ENCODE results near the gene WHRN.

WHRN gene

GRCh38 chr9:114513055-114513958, 8.0 kb upstream of the WHRN start:
- DNase-seq, result no peak

GRCh38 chr9:114511978-114512874, 7.0 kb upstream of the WHRN start:
- DNase-seq, result no peak

DNA sequence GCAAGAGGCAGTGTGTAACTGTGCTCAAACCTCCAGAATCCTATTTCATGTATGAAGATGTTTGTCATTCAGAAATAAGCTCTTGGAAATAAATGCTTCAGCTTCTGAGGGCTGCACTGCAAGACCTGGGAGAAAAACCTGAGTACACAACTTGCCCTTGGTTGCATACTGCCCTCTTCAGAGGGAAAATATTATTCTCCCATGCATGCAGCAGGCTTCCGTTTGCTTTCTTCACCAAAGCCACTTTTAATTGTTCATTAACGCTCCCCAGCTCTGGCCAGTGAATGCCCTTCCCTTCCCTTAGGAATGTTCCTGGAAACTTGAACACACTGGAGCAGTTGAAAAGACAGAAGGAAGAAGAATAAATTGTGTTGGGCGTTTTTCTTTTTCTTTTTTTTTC, 2.5 kb upstream of the WHRN start:
- peak; percentile 38 for DNase-seq

DNA sequence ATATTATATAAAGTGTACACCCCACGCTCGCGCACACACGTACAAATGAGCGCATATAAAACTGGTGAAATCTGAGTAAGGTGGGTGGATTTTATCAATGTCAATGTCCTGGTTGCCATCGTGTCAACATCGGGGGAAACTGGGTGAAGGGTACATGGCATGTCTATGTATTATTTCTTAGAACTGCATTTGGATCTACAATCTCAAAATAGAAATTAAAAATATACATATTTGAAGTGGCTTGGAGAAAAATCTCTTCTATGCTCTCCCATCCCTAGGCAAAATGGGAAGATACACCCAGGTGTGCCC, 763 bp upstream of the WHRN start:
- DNase-seq, result no peak

- no peak for DNase-seq
These were observed 709 bp downstream of the WHRN start for GRCh38 chr9:114504341-114505186.

GRCh38 chr9:114503522-114504340, 1.5 kb downstream of the WHRN start:
- no peak for DNase-seq

DNA sequence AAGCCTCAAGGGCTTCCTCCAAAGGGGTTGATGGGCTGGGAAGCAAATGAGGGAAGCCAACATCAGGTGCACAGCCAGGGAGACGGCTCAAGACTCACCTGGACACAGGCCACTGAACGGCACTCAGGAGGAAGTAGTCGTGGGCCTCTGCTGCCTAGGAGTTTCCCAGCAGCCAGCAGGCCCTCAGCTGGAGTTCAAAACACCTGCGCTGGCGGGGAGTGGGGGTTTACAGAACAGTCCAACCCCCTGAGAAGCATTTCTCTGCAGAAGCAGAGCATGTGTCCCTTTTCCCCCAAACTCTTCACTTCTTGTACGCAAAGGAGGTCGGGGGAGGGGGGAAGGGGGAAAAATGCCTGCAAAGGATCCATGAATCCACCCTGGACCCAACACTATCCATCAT, 2.3 kb downstream of the WHRN start:
- DNase-seq, result no peak

DNA sequence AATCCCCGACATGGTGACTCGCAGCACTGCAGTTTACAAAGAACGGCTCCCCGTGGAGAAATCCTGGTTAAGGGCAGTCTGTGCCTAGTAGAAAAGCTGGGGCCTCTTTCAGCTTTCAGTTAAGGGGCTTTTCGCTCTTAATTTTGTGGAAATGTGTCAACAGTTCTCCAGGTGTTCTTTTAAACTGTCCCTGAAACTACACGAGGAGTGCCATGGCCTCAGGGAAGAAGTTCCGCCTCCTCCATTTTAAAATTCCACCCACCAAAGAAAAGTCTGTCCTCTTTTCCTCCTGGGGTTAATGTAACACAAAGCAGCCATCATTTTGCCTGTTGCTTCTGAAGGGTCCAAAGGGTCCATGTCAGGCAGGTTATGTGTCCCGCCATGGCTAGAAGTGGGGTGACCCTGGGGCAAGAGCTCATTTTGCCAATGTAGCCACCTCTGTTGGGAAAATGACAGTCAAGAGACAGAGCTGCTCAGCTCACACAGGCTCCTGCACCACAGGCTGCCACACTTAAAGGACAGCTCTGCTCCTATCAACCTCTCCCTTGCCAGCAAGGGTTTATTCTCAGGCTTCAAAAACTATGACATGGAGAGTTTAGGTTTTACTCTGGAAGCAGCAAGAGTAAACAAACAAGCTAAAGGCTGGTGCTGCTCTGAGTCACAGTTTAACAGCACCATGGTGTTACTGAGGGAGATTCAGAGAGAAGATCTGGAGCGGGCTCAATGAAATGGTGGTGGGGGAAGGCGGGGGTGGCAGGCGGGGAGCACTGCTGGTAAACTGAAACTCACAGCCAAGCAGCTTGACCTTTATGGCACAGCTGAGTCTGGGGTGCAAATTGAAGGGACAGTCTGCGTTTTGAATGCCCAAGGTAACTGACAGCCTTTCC, 3.2 kb downstream of the WHRN start:
- no peak for DNase-seq

- DNase-seq, result no peak
These were observed 4.5 kb downstream of the WHRN start for GRCh38 chr9:114500697-114501292.

DNA sequence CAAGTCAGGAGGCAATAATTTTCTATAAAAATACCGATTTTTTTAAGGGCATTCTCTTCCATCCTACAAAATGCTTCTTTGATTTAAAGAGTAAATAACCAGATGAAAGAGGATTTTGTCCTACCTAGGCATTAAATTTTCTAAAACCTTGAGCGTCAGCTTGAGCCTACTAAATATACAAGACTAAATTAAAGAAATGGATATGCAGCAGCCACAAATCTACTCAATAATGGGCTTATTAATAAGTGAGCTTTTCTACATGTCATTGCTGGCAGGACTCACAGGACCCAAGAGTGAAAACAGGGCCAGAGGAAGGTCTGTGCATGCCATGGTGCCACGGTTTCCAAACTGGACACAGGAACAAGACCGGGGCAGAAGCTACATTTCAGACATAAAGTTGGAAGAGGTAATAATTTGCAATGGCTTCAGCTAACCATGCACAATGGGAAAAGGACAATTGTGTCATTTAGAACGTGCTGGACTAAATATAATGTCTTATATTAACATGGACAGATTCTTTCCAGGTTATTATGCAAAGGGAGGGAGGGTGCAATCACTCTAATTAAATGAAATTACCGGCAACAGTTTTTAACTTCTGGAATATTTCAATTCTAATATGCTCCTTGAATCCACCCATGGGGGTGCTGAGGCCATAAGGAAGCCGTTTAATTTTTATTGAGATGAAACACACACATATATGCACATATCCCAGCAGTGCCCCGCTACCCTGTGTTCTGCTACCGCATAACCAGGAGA, 5.2 kb downstream of the WHRN start:
- DNase-seq, result no peak

GRCh38 chr9:114499528-114499927, 5.7 kb downstream of the WHRN start:
- no peak for DNase-seq

DNA sequence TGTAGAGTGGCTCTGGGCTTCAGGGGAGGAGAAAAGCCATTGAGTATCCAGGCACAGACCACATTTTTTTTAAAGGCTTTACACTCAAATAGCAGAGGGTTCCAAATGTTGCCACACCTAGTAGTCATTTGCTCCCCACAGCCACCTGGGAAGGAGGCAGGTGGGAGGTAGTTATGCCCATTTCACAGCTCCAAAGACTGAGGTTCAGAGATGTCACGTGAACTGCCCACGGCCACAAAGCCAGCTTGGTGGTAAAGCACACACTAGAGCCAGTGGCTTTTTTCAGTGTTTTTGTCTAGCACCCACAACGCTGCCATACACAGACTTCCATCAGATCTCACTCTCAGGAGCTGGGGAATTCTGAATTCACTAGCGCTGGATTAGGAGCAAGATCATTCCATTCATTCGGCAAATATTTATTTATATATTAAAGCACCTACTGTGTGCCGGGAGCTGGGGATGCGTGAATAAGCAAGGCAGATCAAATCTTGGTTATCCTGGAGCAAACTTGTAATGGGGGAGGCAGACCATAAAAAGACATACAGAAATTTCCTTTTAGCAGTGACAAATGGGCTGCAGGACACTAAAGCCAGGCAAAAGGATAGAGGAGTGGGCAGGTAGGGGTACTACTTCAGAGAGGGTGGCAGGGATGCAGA, 7.4 kb downstream of the WHRN start:
- no peak for DNase-seq

DNA sequence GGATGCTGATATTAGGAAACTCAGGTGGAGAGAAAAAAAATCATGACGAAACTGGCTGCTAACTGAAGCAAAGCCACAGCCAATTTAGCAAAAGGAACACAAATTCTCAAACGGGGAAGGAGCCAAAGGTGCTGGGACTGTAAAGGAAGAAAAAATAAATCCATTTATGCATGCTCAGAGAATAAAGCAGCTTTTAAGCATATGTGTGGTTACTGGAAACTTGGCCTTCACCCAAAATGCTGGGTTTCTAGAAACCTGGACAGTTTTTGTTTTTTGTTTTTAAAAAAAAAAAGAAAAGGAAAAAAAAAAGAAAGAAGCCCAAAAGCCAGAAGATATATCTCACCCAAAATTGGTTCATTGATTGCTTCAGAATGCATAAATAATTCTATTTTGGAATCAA, 8.0 kb downstream of the WHRN start:
- DNase-seq, result no peak

DNA sequence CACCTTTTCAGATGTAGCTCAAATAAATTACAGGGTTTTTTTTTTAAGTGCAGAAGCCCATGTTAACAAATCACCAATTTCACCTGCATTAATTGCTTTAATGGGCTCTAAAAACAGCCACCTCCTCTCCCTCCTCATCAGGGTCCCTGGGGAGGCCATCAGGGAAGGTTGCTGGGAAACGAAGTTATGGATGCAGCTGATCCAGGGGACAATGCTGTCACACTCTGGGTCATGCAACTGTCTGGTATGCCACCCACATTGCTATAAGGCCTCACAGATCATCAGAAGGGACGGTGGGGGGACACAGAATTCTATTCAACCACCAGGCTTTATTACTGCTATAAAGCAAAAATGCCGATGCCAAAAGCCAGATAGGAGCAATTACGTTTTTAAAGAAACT, 9.3 kb downstream of the WHRN start:
- DNase-seq, result no peak

GRCh38 chr9:114494776-114495569, 10.3 kb downstream of the WHRN start:
- no peak for DNase-seq

- no peak for DNase-seq
These were observed 11.6 kb downstream of the WHRN start for GRCh38 chr9:114493521-114494184.

- no peak for DNase-seq
These were observed 12.3 kb downstream of the WHRN start for GRCh38 chr9:114492991-114493390.

GRCh38 chr9:114491430-114492003, 13.8 kb downstream of the WHRN start:
- DNase-seq, result no peak

Measured in OCI-M1 (cell line).